Umbilical cord (tissue), 2 donors: Measurements from ENCODE around the gene TPSD1. TPM values are rescaled to one million over a fixed set of nuclear protein-coding genes. Genes with fewer than 3 reads are reported as not detected.
"Not testable (repeated sequence)": the region's sequence is repeated elsewhere in the genome, so short reads cannot be mapped to it uniquely, and the experiment has no call there.

Experiments
- DNase-seq: peaks from one replicate; pipeline ENCODE4 v3.0.0-alpha.2; 2015; ENCODE audit warnings: low spot score
- total RNA-seq: library from RNA; depleted of rRNA; stranded (reverse); fragments of >200 nt; gene quantifications from one replicate; pipeline ENCODE4 v1.2.3, GENCODE V29; 2014; ENCODE audit warnings: low replicate concordance; ENCODE audit not compliant: insufficient read depth

Gene TPSD1
- not detected for total RNA-seq

DNA sequence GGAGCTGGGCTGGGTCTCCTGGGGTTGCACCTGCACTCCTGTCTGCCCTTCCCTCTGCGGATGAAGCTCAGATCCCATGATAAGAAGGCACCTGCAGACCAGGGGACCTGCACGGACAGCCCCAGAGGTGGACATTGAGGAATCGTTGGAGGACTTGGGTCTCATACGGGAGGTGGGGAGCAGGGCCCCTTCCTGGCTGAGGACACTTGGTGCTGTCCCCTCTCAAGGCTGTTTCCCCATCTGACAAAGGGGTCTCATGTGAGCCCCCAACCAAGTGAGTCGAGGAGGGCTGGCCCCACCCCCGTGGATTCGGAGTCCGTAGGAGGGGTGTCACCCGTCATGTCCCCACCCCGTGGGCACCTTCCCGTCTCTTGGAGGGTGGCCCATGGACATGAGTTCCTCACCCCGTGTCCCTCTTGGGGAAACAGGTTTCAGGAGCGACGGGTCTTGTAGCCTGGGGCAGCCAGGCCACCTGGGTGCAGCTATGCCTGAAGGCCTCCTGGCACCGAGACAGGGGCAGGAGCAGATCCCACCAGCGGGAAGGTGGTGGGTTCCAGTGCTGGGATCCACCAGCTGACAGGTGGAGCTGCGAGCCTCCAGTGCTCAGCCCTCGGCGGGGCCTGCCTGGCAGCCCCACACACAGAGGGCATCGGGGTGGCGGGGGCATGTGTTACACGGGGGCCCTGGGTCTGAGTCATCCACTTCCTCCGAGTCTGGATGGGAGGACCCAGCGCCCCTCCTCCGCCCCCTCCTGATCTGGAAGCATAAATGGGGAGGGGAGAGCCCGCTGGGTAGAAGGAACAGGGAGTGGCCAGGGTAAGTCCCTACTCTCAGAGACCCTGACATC is at the start of gene TPSD1:
Gene TPSD1, plus strand, starts transcription at position 794 of the 847 bp plus-strand sequence. CDS start 212 bp downstream, outside the sequence.
- not testable (repeated sequence) for DNase-seq

DNA sequence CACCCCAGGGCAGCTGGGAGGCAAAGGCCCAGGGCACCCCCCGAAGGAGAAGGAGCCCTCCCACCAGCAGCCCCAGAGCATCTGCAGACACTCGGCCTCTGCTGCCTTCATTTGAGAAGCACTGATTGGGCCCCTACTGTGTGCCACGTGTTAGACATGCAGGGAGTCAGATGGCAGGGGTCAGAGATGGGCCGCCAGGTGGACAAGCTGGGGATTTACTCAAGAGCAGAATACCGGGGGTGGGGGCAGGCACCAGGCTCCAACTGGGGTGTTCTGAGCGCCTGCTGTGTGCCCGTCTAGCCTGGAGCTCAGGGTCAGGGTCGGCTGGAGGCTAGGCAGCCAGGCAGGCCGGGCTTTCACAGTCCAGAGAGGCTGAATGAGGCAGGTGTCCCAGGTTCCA is 49.5 kb upstream of the TPSD1 start:
- DNase-seq: no peak

DNA sequence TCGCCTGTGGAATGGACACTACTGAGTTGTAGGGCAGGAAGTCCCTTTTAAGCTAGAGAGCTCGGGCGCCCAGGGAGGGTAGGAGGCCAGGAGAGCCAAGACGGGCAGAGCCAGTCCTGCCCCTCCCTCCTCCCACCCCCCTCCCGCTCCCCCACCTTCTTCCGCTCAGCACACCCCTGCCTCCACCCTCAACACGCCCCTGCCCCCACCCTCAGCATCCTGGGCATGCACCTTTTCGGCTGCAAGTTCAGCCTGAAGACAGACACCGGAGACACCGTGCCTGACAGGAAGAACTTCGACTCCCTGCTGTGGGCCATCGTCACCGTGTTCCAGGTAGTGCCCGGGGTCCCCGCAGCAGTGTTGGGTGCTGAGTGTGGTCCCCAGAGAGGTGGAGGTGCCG is 49.1 kb upstream of the TPSD1 start:
- DNase-seq: no peak

DNA sequence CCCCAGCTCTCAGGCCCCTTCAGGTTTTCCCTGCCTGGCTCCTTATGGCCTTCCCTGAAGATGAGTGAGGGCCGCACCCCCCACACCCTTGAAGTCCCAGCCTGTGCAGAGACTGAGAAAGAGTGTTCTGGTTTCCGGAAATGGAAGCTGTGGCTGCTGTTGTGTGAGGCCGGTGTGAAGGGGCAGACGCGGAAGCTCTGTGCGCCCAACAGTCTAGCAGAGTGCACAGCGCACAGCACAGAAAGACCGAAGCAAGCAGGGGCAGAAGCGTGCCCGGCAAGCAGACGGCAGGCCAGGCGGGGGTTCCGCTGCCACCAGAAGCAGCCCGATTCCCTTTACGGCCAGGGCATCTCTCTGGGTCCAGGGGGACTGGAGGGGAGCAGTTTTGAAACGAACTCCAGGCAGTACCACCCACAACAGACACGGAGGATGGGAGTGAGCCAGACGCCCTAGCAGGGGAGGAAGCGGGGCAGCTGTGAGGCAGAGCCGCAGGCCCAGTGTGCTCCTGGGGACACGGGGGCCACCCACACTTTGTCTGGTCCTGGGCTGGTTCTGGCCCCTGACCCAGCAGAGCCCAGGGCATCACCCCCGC is 47.5 kb upstream of the TPSD1 start:
- no peak for DNase-seq

DNA sequence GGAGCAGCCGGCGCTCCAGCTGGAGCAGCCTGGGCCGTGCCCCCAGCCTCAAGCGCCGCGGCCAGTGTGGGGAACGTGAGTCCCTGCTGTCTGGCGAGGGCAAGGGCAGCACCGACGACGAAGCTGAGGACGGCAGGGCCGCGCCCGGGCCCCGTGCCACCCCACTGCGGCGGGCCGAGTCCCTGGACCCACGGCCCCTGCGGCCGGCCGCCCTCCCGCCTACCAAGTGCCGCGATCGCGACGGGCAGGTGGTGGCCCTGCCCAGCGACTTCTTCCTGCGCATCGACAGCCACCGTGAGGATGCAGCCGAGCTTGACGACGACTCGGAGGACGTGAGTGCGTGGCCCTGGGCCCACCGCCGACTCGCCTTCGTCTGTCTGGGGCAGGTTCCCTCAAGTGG is 46.8 kb upstream of the TPSD1 start:
- DNase-seq: no peak

DNA sequence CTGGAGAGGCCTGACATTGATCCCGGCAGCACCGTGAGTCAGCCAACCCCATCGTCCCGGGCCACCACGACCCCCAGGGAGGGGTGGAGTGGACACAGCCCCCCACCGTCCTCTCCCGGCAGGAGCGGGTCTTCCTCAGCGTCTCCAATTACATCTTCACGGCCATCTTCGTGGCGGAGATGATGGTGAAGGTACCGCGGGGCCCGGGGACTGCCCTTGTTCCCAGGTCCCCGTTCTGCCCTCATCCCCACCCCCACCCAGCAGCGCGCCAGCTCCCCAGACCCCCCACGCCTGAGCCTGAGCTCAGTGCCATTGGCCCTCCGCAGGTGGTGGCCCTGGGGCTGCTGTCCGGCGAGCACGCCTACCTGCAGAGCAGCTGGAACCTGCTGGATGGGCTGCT is 45.4 kb upstream of the TPSD1 start:
- DNase-seq: no peak

DNA sequence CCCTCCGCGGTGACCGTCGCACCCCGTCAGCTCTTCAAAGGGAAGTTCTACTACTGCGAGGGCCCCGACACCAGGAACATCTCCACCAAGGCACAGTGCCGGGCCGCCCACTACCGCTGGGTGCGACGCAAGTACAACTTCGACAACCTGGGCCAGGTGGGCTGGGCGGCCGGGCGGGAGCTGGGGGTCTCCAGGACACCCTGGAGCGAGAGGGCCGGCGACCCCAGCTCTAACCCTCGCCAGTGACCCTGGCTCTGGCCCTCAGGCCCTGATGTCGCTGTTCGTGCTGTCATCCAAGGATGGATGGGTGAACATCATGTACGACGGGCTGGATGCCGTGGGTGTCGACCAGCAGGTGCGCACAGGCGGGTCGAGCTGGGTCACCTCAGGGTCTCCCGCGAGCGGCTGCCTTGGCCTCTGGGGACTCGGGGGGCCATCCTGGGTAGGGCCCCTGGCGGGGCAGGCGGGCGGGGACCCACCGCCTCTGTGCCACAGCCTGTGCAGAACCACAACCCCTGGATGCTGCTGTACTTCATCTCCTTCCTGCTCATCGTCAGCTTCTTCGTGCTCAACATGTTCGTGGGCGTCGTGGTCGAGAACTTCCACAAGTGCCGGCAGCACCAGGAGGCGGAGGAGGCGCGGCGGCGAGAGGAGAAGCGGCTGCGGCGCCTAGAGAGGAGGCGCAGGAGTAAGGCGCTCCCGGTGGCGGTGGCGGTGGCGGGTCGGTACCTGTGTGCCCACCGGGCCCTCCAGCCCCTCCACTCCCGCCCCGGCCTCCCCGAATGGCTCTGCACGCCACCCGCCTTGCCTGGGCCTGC is 44.2 kb upstream of the TPSD1 start:
- DNase-seq: no peak

DNA sequence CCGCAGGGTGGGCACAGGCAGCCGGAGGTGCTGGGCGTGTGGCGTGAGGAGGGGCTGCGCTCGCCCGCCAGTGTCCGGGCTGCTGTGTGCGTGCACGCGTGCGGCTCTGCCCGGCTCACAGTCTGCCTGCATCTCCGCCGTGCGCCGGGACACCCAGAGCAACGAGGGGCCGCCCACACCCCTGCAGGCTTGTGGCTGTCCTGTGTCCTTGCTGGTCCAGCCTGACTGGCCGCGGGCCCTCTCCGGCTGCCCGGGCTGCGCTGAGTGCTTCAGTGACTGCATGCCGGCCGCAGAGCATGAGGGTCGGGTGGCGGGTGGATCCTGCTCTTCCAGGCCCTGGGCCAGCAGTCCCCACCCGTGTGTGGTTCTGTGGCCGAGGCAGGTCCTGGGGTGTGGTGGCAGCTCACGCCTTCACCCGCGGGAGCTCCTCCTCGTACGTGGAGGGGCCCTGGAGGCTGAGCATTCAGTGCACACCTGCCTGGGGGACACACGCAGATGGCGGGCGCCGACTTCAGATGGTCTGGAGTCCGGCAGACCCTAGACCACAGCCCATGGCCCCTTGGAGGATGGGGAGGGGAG is 43.2 kb upstream of the TPSD1 start:
- no peak for DNase-seq

DNA sequence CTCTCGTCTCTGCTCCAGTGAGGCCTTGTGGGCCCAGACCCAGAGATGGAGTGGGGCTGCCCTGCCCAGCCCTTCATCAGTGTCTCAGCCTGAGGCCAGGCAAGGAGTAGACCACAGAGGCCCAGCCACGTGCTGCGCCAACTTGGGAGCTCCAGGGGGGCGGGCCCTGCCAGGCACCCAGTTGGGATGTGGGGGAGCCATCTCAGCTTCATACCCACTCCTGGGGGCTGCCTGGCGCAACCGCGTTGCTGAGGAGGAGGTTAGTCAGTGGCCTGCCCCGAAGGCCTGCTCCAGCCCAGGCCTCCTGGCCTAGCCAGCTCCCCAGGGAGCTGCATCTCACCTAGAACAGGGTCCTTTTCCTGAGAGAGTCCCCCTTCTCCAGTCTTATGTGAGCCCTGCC is 42.6 kb upstream of the TPSD1 start:
- no peak for DNase-seq

DNA sequence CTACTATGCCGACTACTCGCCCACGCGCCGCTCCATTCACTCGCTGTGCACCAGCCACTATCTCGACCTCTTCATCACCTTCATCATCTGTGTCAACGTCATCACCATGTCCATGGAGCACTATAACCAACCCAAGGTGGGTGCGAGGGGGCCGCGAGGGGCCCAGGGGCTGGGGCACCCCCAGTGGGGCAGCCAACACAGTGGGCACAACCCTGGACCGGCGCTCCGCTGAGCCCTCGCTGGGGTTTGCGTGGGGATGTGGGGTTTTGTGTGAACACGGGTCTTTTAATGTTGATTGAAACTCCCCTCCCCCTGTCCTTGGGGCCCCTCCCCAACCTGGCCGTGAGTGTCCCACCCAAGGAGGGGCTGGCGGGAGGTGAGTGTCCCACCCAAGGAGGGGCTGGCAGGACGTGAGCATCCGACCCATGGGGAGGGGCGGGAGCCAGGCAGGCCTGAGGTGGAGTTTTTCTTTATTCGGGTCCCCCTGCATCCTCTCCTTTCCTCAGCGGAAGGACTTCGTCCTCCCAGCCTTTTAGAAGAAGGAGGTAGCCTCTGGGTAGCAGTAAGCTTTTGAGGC is 42.0 kb upstream of the TPSD1 start:
- no peak for DNase-seq

DNA sequence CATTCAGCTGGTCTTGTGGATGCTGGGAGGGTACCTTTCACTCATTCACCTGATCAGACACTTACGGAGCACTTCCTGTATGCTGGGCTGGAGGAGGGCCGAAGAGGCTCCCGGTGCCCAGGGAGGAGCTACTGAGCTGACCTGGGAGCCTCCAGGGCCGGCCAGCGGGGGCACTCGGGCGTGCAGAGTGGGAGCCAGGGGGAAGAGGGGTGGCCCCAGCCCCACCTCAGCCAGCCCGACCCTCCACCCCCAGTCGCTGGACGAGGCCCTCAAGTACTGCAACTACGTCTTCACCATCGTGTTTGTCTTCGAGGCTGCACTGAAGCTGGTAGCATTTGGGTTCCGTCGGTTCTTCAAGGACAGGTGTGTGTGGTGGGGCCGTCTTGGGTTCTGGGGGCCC is 41.1 kb upstream of the TPSD1 start:
- DNase-seq: no peak

DNA sequence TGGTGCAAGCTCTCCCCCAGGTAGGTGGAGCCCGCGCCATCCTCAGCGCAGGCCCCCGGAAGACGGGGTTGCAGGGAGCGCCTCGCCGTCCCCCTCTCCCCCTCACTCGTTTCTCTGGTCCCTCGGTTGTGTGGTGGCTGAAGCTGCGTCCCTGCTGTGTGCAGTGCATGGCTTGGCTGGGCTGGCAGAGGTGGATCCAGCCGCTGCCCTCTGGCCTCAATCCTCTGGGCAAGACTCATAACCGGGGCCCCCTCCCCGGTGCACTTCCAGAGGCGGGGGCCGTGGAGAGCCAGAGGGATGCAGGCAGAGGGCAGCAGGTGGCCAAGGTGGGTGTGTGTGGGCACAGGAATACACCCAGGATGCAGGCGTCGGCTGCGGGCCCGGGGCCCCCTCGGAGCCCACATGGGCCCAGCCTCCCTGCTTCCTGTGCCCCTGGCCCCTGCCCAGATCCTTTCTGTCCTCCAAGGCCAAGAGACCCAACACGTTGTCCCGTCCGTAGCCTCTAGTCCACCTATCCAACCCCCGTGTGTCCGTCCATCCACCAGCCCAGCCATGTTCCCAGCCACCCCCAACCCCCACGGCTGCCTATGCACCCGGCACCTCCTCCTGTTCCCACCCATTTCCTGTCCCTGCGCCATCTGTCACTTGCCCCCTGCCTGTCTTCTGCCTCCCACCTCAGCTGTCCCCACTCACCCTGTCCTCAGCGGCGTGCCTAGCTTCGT is 40.1 kb upstream of the TPSD1 start:
- no peak for DNase-seq

DNA sequence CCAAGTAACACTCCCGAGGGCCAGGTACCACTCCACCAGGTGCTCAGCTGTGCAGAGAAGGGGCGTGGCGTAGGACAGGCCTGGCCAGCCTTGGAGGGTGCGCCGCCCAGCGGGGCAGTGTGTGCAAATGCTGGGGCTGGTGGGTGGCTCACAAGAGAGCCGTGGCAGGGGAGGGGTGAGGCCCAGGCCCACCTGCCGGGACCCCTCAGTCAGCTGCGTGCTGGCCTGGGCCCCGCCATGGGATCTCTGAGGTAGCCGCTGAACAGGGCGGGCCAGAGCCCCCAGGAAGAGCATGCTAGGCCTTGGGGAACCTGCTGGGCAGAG is 39.6 kb upstream of the TPSD1 start:
- no peak for DNase-seq

DNA sequence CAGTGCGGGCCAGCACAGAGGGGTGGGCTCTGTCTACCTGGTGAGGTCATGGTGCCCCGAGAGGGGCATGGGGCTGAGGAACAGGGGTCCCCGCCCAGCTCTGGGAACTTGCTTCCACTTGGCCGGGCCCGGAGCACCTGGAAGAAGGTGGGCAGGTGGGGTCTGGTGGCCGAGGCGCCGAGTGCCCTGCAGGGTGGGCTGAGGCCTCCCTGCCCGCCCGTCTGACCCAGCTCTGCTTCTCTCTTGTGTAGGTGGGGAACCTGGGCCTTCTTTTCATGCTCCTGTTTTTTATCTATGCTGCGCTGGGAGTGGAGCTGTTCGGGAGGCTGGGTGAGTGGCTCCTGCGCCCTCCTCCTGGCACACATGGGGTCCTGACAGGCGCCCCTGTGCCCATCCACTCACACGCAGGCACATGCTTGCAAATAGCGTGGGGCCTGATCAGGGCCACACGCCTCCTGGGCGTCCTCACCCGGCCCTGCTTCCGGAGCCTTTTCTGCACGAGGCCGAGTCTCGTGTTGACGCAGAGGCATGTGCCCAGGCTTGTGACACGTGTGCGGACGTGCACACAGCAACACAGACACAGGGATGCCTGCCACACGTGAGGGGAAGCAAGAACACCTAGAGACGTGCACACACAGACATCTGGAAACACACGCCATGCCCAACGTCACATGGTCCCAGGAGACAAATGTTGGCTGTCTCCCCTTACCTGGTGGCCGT is 39.0 kb upstream of the TPSD1 start:
- DNase-seq: no peak

DNA sequence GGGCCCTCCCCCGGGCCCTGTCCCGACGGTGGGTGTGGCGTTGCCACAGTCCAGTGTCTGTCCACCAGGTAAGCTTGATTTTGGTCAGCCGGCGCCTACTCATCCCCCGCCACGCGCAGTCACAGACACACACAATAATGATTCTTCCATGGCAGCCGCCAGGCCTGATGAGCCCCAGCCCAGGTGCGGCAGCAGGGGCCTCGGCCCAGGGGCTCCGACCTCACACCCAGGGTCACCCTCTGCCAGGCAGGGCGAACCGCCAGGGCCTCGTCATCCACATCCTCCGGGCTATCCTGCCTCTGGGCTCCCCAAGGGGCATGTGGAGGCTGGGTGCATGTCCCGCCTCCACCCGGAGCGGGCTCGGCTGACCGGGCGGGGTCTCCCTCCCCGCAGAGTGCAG is 38.3 kb upstream of the TPSD1 start:
- no peak for DNase-seq

DNA sequence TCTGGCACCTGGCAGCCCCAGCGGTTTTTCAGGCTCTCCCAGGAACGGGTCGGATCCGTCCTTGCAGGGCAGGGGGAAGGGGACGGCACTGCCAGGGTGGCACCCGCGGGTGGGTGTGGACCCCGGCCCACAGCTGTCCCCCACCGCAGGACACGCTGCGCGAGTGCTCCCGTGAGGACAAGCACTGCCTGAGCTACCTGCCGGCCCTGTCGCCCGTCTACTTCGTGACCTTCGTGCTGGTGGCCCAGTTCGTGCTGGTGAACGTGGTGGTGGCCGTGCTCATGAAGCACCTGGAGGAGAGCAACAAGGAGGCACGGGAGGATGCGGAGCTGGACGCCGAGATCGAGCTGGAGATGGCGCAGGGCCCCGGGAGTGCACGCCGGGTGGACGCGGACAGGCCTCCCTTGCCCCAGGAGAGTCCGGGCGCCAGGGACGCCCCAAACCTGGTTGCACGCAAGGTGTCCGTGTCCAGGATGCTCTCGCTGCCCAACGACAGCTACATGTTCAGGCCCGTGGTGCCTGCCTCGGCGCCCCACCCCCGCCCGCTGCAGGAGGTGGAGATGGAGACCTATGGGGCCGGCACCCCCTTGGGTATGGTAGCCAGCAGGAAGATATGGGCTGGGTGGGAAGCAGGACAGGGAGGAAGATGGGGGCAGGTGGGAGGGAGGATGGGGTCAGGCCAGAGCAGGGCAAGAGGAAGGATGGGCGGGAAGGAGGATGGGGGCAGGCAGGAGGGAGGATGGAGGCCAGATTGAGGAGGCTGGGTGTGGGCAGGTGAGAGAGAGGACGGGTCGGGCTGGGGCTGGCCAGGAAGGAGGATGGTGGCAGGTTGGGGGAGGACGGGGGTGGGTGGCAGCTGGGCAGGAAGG is 37.6 kb upstream of the TPSD1 start:
- no peak for DNase-seq

DNA sequence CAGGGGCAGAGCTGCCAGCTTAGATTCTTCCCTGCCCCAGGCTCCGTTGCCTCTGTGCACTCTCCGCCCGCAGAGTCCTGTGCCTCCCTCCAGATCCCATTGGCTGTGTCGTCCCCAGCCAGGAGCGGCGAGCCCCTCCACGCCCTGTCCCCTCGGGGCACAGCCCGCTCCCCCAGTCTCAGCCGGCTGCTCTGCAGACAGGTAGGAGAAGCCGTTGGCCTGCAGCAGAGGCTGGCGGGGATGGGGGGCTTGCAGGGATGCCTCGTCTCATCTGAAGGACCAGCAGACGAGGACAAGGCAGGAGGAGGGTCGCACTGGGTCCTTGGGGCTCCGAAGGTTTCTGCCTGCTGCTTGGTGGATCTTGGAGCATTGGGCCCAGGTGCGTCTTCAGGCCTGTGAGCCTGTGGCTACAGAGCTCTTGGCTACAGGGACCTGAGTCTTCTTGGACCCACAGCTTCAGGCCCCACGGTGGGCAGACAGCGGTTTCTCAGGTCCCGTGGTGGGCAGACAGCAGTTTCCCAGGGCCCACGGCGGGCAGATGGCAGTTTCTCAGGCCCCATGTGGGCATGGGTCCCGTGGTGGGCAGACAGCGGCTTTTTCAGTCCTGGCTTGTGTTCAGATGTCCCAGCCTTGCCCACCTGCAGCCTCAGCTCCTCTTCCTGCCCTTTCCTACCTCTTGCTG is 36.8 kb upstream of the TPSD1 start:
- no peak for DNase-seq

DNA sequence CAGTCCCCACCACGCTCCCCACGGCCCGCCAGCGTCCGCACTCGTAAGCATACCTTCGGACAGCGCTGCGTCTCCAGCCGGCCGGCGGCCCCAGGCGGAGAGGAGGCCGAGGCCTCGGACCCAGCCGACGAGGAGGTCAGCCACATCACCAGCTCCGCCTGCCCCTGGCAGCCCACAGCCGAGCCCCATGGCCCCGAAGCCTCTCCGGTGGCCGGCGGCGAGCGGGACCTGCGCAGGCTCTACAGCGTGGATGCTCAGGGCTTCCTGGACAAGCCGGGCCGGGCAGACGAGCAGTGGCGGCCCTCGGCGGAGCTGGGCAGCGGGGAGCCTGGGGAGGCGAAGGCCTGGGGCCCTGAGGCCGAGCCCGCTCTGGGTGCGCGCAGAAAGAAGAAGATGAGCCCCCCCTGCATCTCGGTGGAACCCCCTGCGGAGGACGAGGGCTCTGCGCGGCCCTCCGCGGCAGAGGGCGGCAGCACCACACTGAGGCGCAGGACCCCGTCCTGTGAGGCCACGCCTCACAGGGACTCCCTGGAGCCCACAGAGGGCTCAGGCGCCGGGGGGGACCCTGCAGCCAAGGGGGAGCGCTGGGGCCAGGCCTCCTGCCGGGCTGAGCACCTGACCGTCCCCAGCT is 35.7 kb upstream of the TPSD1 start:
- no peak for DNase-seq
